ENCODE measurements around the gene C10orf62. TPM values are rescaled to one million over a fixed set of nuclear protein-coding genes. Genes with fewer than 3 reads are reported as not detected.

Gene C10orf62
- total RNA-seq, 4 donors from 2014 or later: 0.32 TPM; not detected in 3

- no peak for DNase-seq (ENCODE audit: low spot score in 2 of 2)
- TF ChIP-seq CTCF (IDR thresholded peaks at IDR 0.05) (no peak), POLR2A (IDR thresholded peaks at IDR 0.05) (no peak)
- intact Hi-C loops (cut with DNase I; ENCODE audit: low total_unique reads): no loop called here
- 76 to 80% methylated on average over 12 to 13 of the region's 13 CpGs for WGBS, 2 donors
- H3K4me3 ChIP-seq (ENCODE audit: low read depth, poor library complexity, severe bottlenecking): no peak overlapping the region
Measured at GRCh38 chr10:97583476-97583875, 6.0 kb upstream of the C10orf62 start.

GRCh38 chr10:97584060-97584797, 5.3 kb upstream of the C10orf62 start, which contains the start of gene HOGA1:
Gene HOGA1, plus strand, starts transcription at chr10:97584389. Its CDS starts 315 bp downstream, at chr10:97584704.
- H3K4me3 ChIP-seq (ENCODE audit: low read depth, poor library complexity, severe bottlenecking): no peak within 1 kb of the TSS
- TF ChIP-seq POLR2A (IDR thresholded peaks at IDR 0.05) (no peak), CTCF (IDR thresholded peaks at IDR 0.05) (no peak)
- intact Hi-C loops (cut with DNase I; ENCODE audit: low total_unique reads): no loop called here
- DNase-seq (ENCODE audit: low spot score in 2 of 2): peak in 1 of 2 donors; percentile 38
- 36 to 38% methylated on average over 3 of the region's 5 CpGs for WGBS, 2 donors

GRCh38 chr10:97584798-97585438, 4.6 kb upstream of the C10orf62 start:
- no peak for TF ChIP-seq POLR2A (IDR thresholded peaks at IDR 0.05)
- intact Hi-C loops (cut with DNase I; ENCODE audit: low total_unique reads): no loop called here
- H3K4me3 ChIP-seq (ENCODE audit: low read depth, poor library complexity, severe bottlenecking): no peak overlapping the region
- WGBS, 2 donors: 83 to 89% methylated on average over 5 of the region's 5 CpGs
- no peak for DNase-seq (ENCODE audit: low spot score in 2 of 2)

GRCh38 chr10:97585439-97585811, 4.1 kb upstream of the C10orf62 start:
- WGBS, 2 donors: 91 to 97% methylated on average over 5 of the region's 5 CpGs
- no peak overlapping the region for H3K4me3 ChIP-seq (ENCODE audit: low read depth, poor library complexity, severe bottlenecking)
- TF ChIP-seq POLR2A (IDR thresholded peaks at IDR 0.05): no peak
- no peak for DNase-seq (ENCODE audit: low spot score in 2 of 2)
- intact Hi-C loops (cut with DNase I; ENCODE audit: low total_unique reads): no loop called here

- no peak for DNase-seq (ENCODE audit: low spot score in 2 of 2)
- intact Hi-C loops (cut with DNase I; ENCODE audit: low total_unique reads): no loop called here
- 91% methylated on average over 2 of the region's 2 CpGs for WGBS, 2 donors
- H3K4me3 ChIP-seq (ENCODE audit: low read depth, poor library complexity, severe bottlenecking): no peak overlapping the region
- TF ChIP-seq CTCF (IDR thresholded peaks at IDR 0.05): no peak
- TF ChIP-seq POLR2A (IDR thresholded peaks at IDR 0.05): no peak
Measured at GRCh38 chr10:97587183-97587582, 2.3 kb upstream of the C10orf62 start.

GRCh38 chr10:97590082-97590747, 694 bp downstream of the C10orf62 start:
- 89 to 90% methylated on average over 12 to 15 of the region's 15 CpGs for WGBS, 2 donors
- no peak for DNase-seq (ENCODE audit: low spot score in 2 of 2)
- no peak for TF ChIP-seq CTCF (IDR thresholded peaks at IDR 0.05)
- no peak for TF ChIP-seq POLR2A (IDR thresholded peaks at IDR 0.05)
- intact Hi-C loops (cut with DNase I; ENCODE audit: low total_unique reads): no loop called here
- no peak overlapping the region for H3K4me3 ChIP-seq (ENCODE audit: low read depth, poor library complexity, severe bottlenecking)

Data from lower leg skin (tissue), 4 donors.